DND-41 (cell line): ENCODE results near the gene SEC24D.

ENCODE experiments used
- ATAC-seq: fragments of 200-7000 bp; cut with Tn5 transposase; 3 replicates; pipeline ENCODE4 v1.9.1; 2021; ENCODE audit warnings: low read depth; ENCODE audit not compliant: insufficient read depth
- DNase-seq: peaks from one replicate; pipeline ENCODE4 v3.0.0-alpha.2; 2020
- H2AFZ ChIP-seq: 2 replicates; pipeline ENCODE4 v1.6.0; 2012; ENCODE audit warnings: low read depth, low read length
- H3K27ac ChIP-seq: 2 replicates; pipeline ENCODE4 v1.5.1; 2012; ENCODE audit warnings: low read length, inconsistent platforms
- H3K27me3 ChIP-seq: fragments of 200-600 bp; sonication (generic); 2 replicates; pipeline ENCODE4 v1.6.0; 2012; ENCODE audit warnings: low read length, mild to moderate bottlenecking, inconsistent platforms; ENCODE audit not compliant: insufficient read depth, poor library complexity
- H3K36me3 ChIP-seq: 2 replicates; pipeline ENCODE4 v1.5.1; 2012; ENCODE audit warnings: low read length, inconsistent platforms; ENCODE audit not compliant: insufficient read depth
- H3K4me1 ChIP-seq: 2 replicates; pipeline ENCODE4 v1.5.1; 2012; ENCODE audit warnings: mild to moderate bottlenecking, low read length; ENCODE audit not compliant: insufficient read depth
- H3K4me2 ChIP-seq: 2 replicates; pipeline ENCODE4 v1.6.0; 2012; ENCODE audit warnings: mild to moderate bottlenecking, moderate library complexity, low read length, inconsistent platforms; ENCODE audit not compliant: insufficient read depth
- H3K4me3 ChIP-seq, 2 experiments: fragments of 200-600 bp in 1 of 2; shearing (Covaris generic) in 1 of 2; 2 replicates each; pipeline ENCODE4 v1.5.1; 2012 to 2016; ENCODE audit warnings: inconsistent platforms in 2 of 2, low read length in 2 of 2, mild to moderate bottlenecking in 2 of 2, low read depth in 1 of 2, moderate library complexity in 1 of 2
- H3K79me2 ChIP-seq: 2 replicates; pipeline ENCODE4 v1.6.0; 2012; ENCODE audit warnings: low read length, inconsistent platforms; ENCODE audit not compliant: insufficient read depth
- H3K9ac ChIP-seq: 2 replicates; pipeline ENCODE4 v1.6.0; 2012; ENCODE audit warnings: low read depth, mild to moderate bottlenecking, inconsistent platforms, low read length, moderate library complexity
- H3K9me3 ChIP-seq: 2 replicates; pipeline ENCODE4 v1.5.1; 2012; ENCODE audit warnings: low read length, moderate library complexity, mild to moderate bottlenecking, inconsistent platforms; ENCODE audit not compliant: insufficient read depth, severe bottlenecking
- H4K20me1 ChIP-seq: 2 replicates; pipeline ENCODE4 v1.6.0; 2012; ENCODE audit warnings: low read length; ENCODE audit not compliant: insufficient read depth
- CTCF ChIP-seq: IDR thresholded peaks from 2 replicates; pipeline ENCODE4 v1.5.1; 2012; ENCODE audit warnings: borderline replicate concordance, low read length, moderate library complexity, mild to moderate bottlenecking; ENCODE audit not compliant: poor library complexity, severe bottlenecking; ENCODE audit errors: extremely low read depth
- EZH2 ChIP-seq: IDR thresholded peaks from 3 replicates; pipeline ENCODE4 v1.6.1; 2012; ENCODE audit warnings: borderline replicate concordance, low read depth, mild to moderate bottlenecking, moderate library complexity, low read length, inconsistent platforms; ENCODE audit not compliant: severe bottlenecking

Gene SEC24D

GRCh38 chr4:118769161-118769560 is 66.8 kb downstream of the SEC24D start:
- Histone ChIP-seq H3K36me3 (peaks cover 36% of the 10 kb centered on the region), H3K27ac (no peak overlapping the region), H3K79me2 (no peaks in the 10 kb centered on the region), H3K4me1 (no peaks in the 10 kb centered on the region), H3K9me3 (no peaks in the 10 kb centered on the region), H3K27me3 (no peaks in the 10 kb centered on the region), H3K4me2 (no peak overlapping the region), H2AFZ (no peak overlapping the region), H4K20me1 (no peaks in the 10 kb centered on the region), H3K4me3 (no peak overlapping the region), H3K9ac (no peak overlapping the region)
- ATAC-seq (no peak), DNase-seq (no peak)
- TF ChIP-seq EZH2, result no peak
- no peak for TF ChIP-seq CTCF

GRCh38 chr4:118767109-118767508 is 68.8 kb downstream of the SEC24D start:
- H3K79me2 ChIP-seq, result no peaks in the 10 kb centered on the region
- H2AFZ ChIP-seq, result no peak overlapping the region
- H4K20me1 ChIP-seq, result no peaks in the 10 kb centered on the region
- H3K9me3 ChIP-seq, result no peaks in the 10 kb centered on the region
- H3K4me3 ChIP-seq, result no peak overlapping the region
- H3K4me2 ChIP-seq, result no peak overlapping the region
- ATAC-seq (no peak), DNase-seq (no peak)
- peaks cover 53% of the 10 kb centered on the region for H3K36me3 ChIP-seq
- H3K4me1 ChIP-seq, result no peaks in the 10 kb centered on the region
- no peaks in the 10 kb centered on the region for H3K27me3 ChIP-seq
- H3K27ac ChIP-seq, result no peak overlapping the region
- no peak overlapping the region for H3K9ac ChIP-seq
- no peak for TF ChIP-seq EZH2
- TF ChIP-seq CTCF, result no peak

GRCh38 chr4:118765399-118765798 is 70.5 kb downstream of the SEC24D start:
- Histone ChIP-seq H3K9me3 (no peaks in the 10 kb centered on the region), H3K9ac (no peak overlapping the region), H3K4me3 (no peak overlapping the region), H3K36me3 (peaks cover 58% of the 10 kb centered on the region), H3K27me3 (no peaks in the 10 kb centered on the region), H2AFZ (no peak overlapping the region), H3K27ac (no peak overlapping the region), H3K4me2 (no peak overlapping the region), H4K20me1 (no peaks in the 10 kb centered on the region), H3K79me2 (no peaks in the 10 kb centered on the region), H3K4me1 (no peaks in the 10 kb centered on the region)
- DNase-seq (no peak), ATAC-seq (no peak)
- TF ChIP-seq CTCF (no peak), EZH2 (no peak)
